ENCODE data around the gene UBN1. TPM values are rescaled to one million over a fixed set of nuclear protein-coding genes. Genes with fewer than 3 reads are reported as not detected.
A peak's percentile ranks its signal among the peaks of the same experiment; 100 is the strongest.

UBN1 gene
- total RNA-seq, 1 donor from 2014 or later, result 45.3 TPM

DNA sequence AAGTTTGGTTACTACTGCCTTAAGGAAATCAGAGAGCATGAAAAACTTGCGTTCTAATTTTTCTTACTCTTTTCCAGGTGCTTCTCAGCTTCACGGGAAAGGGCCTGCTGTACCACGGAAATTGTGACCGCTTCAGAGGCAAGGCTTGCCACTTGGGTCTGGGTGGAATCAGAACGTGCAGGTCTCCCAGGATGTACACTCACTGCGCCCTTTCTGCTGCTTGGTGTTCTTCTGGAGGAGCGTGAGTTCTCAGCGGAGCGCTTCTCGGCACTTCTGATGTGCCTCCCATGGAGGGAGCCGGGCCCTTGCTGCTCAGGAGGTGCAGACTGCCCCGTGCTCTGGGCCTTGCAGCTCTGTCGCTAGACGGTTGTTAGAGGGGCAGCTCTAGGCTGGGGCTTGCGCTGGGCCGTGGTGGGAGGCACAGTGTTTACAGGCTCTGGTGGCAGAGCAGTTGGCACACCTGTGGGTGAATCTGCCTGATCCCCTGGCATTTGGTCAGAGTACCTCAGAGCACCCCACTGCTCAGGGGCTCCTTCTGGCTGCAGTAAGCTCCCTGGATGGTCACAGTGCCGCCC is 32.8 kb downstream of the UBN1 start:
- Histone ChIP-seq H3K27ac (ENCODE audit: low read depth, low read length) (no peak overlapping the region), H4K20me1 (ENCODE audit: insufficient read depth, low read length) (peaks cover 65% of the 10 kb centered on the region), H3K9ac (ENCODE audit: low read length) (no peak overlapping the region), H3K4me2 (ENCODE audit: low read length) (no peak overlapping the region), H3K79me2 (ENCODE audit: insufficient read depth, low read length) (peaks cover 6% of the 10 kb centered on the region), H3K4me3 (ENCODE audit: insufficient read depth, low read depth, low read length) (no peak overlapping the region), H3K36me3 (ENCODE audit: insufficient read depth, low read length) (peaks cover 54% of the 10 kb centered on the region), H2AFZ (ENCODE audit: low read depth, low read length) (no peak overlapping the region), H3K4me1 (ENCODE audit: insufficient read depth, low read length) (peaks cover 20% of the 10 kb centered on the region), H3K27me3 (ENCODE audit: insufficient read depth, low read length) (no peaks in the 10 kb centered on the region), H3K9me3 (ENCODE audit: insufficient read depth, low read depth, low read length) (no peaks in the 10 kb centered on the region)
- peaks cover 34% of the 10 kb centered on the region for H3K4me1 Mint-ChIP-seq (ENCODE audit: low read depth, unreplicated experiment)
- peaks cover 32% of the 10 kb centered on the region for H3K36me3 Mint-ChIP-seq (ENCODE audit: low read depth, unreplicated experiment)
- FAIRE-seq, result no peak
- H3K4me3 Mint-ChIP-seq (ENCODE audit: unreplicated experiment), result no peak overlapping the region
- no peak for TF ChIP-seq EZH2 (IDR thresholded peaks at IDR 0.05; ENCODE audit: insufficient read depth, low read length)
- TF ChIP-seq, protein P1, sequence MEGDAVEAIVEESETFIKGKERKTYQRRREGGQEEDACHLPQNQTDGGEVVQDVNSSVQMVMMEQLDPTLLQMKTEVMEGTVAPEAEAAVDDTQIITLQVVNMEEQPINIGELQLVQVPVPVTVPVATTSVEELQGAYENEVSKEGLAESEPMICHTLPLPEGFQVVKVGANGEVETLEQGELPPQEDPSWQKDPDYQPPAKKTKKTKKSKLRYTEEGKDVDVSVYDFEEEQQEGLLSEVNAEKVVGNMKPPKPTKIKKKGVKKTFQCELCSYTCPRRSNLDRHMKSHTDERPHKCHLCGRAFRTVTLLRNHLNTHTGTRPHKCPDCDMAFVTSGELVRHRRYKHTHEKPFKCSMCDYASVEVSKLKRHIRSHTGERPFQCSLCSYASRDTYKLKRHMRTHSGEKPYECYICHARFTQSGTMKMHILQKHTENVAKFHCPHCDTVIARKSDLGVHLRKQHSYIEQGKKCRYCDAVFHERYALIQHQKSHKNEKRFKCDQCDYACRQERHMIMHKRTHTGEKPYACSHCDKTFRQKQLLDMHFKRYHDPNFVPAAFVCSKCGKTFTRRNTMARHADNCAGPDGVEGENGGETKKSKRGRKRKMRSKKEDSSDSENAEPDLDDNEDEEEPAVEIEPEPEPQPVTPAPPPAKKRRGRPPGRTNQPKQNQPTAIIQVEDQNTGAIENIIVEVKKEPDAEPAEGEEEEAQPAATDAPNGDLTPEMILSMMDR (IDR thresholded peaks at IDR 0.05; ENCODE audit: insufficient read depth, low read depth, low read length), result no peak
- H3K9me3 Mint-ChIP-seq (ENCODE audit: unreplicated experiment), result no peaks in the 10 kb centered on the region
- no peak for DNase-seq (ENCODE audit: low read depth)
- no peaks in the 10 kb centered on the region for H3K27me3 Mint-ChIP-seq (ENCODE audit: low read depth, unreplicated experiment)
- no peak overlapping the region for H3K27ac Mint-ChIP-seq (ENCODE audit: unreplicated experiment)

DNA sequence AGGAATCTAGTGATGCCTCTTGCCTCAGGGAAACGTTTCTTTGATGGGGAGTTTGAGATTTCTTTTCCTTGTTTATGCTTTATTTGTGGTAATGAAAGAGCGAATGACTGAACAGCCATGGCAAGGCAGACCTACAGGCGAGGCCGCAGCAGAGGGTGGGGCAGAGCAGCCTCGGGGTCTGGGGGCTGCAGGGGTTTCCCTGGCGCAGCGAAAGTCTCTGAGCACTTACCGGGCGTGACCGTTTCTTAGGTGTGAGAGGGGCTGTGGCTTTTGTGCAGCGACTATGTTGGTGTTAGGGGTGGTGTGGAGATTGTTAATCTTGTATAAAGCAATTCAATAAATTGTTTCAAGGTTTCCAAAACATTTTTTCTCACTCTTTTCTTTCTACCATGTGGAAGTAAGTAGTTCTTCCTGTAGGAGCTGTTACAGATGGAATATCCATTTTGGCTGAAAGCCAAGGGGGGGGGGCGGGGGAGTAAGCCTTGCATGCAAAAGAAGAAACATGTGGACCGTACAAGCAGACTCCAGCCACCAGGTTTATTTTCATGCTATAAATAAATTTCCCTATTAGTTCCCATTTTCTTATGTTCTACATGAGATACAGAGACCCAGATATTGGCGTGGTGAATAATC is 34.8 kb downstream of the UBN1 start:
- Histone ChIP-seq H3K79me2 (ENCODE audit: insufficient read depth, low read length) (no peaks in the 10 kb centered on the region), H3K27ac (ENCODE audit: low read depth, low read length) (peak overlapping the region; percentile 36)

More for the DNA sequence above, 34.8 kb downstream of the UBN1 start:
- Histone ChIP-seq H3K9me3 (ENCODE audit: insufficient read depth, low read depth, low read length) (no peaks in the 10 kb centered on the region), H3K4me2 (ENCODE audit: low read length) (peak overlapping the region; percentile 75), H4K20me1 (ENCODE audit: insufficient read depth, low read length) (peaks cover 63% of the 10 kb centered on the region), H3K9ac (ENCODE audit: low read length) (no peak overlapping the region), H3K4me3 (ENCODE audit: insufficient read depth, low read depth, low read length) (no peak overlapping the region), H3K4me1 (ENCODE audit: insufficient read depth, low read length) (peaks cover 20% of the 10 kb centered on the region), H3K27me3 (ENCODE audit: insufficient read depth, low read length) (no peaks in the 10 kb centered on the region), H3K36me3 (ENCODE audit: insufficient read depth, low read length) (peaks cover 45% of the 10 kb centered on the region), H2AFZ (ENCODE audit: low read depth, low read length) (no peak overlapping the region)
- H3K36me3 Mint-ChIP-seq (ENCODE audit: low read depth, unreplicated experiment), result peaks cover 42% of the 10 kb centered on the region
- H3K4me1 Mint-ChIP-seq (ENCODE audit: low read depth, unreplicated experiment), result peaks cover 39% of the 10 kb centered on the region
- no peak for DNase-seq (ENCODE audit: low read depth)
- no peak for FAIRE-seq
- H3K27me3 Mint-ChIP-seq (ENCODE audit: low read depth, unreplicated experiment), result no peaks in the 10 kb centered on the region
- peak overlapping the region; percentile 58 for H3K4me3 Mint-ChIP-seq (ENCODE audit: unreplicated experiment)
- no peak for TF ChIP-seq EZH2 (IDR thresholded peaks at IDR 0.05; ENCODE audit: insufficient read depth, low read length)
- TF ChIP-seq, protein P1 (IDR thresholded peaks at IDR 0.05; ENCODE audit: insufficient read depth, low read depth, low read length), result no peak
- peak overlapping the region; percentile 75 for H3K27ac Mint-ChIP-seq (ENCODE audit: unreplicated experiment)
- no peaks in the 10 kb centered on the region for H3K9me3 Mint-ChIP-seq (ENCODE audit: unreplicated experiment)
